Measurements from ENCODE around the gene ASCL4. TPM values are rescaled to one million over a fixed set of nuclear protein-coding genes. Genes with fewer than 3 reads are reported as not detected.

Gene ASCL4
- total RNA-seq, 1 donor from 2014 or later: not detected

- H3K36me3 ChIP-seq (ENCODE audit: control insufficient read depth, insufficient read depth, low read length): no peaks in the 10 kb centered on the region
- no peak for TF ChIP-seq CTCF (IDR thresholded peaks at IDR 0.05; ENCODE audit: insufficient read depth, low read length, severe bottlenecking)
- H3K27me3 ChIP-seq (ENCODE audit: control insufficient read depth, insufficient read depth, low read length): no peaks in the 10 kb centered on the region
- FAIRE-seq: no peak
- H3K4me3 ChIP-seq (ENCODE audit: low read depth, low read length): no peak overlapping the region
- no peak for DNase-seq (ENCODE audit: low read depth)
Measured at GRCh38 chr12:107788690-107789458, 14.4 kb downstream of the ASCL4 start.

- Histone ChIP-seq H3K4me3 (ENCODE audit: low read depth, low read length) (no peak overlapping the region), H3K36me3 (ENCODE audit: control insufficient read depth, insufficient read depth, low read length) (no peaks in the 10 kb centered on the region), H3K27me3 (ENCODE audit: control insufficient read depth, insufficient read depth, low read length) (no peaks in the 10 kb centered on the region)
- DNase-seq (ENCODE audit: low read depth) (no peak), FAIRE-seq (no peak)
- no peak for TF ChIP-seq CTCF (IDR thresholded peaks at IDR 0.05; ENCODE audit: insufficient read depth, low read length, severe bottlenecking)
Measured at GRCh38 chr12:107791465-107792089, 17.1 kb downstream of the ASCL4 start.

GRCh38 chr12:107794451-107794850 is 19.9 kb downstream of the ASCL4 start:
- H3K36me3 ChIP-seq (ENCODE audit: control insufficient read depth, insufficient read depth, low read length): no peaks in the 10 kb centered on the region

GRCh38 chr12:107798580-107798979 is 24.1 kb downstream of the ASCL4 start:
- H3K36me3 ChIP-seq (ENCODE audit: control insufficient read depth, insufficient read depth, low read length): no peaks in the 10 kb centered on the region
- FAIRE-seq: no peak
- no peak for DNase-seq (ENCODE audit: low read depth)
- no peak for TF ChIP-seq CTCF (IDR thresholded peaks at IDR 0.05; ENCODE audit: insufficient read depth, low read length, severe bottlenecking)
- no peaks in the 10 kb centered on the region for H3K27me3 ChIP-seq (ENCODE audit: control insufficient read depth, insufficient read depth, low read length)
- H3K4me3 ChIP-seq (ENCODE audit: low read depth, low read length): no peak overlapping the region

More at GRCh38 chr12:107794451-107794850, 19.9 kb downstream of the ASCL4 start:
- Histone ChIP-seq H3K27me3 (ENCODE audit: control insufficient read depth, insufficient read depth, low read length) (no peaks in the 10 kb centered on the region), H3K4me3 (ENCODE audit: low read depth, low read length) (no peak overlapping the region)
- DNase-seq (ENCODE audit: low read depth): peak; percentile 6
- FAIRE-seq: no peak
- TF ChIP-seq CTCF (IDR thresholded peaks at IDR 0.05; ENCODE audit: insufficient read depth, low read length, severe bottlenecking): no peak

GRCh38 chr12:107801150-107801549 is 26.6 kb downstream of the ASCL4 start:
- no peak for TF ChIP-seq CTCF (IDR thresholded peaks at IDR 0.05; ENCODE audit: insufficient read depth, low read length, severe bottlenecking)
- DNase-seq (ENCODE audit: low read depth) (no peak), FAIRE-seq (no peak)
- no peaks in the 10 kb centered on the region for H3K27me3 ChIP-seq (ENCODE audit: control insufficient read depth, insufficient read depth, low read length)
- H3K4me3 ChIP-seq (ENCODE audit: low read depth, low read length): no peak overlapping the region
- no peaks in the 10 kb centered on the region for H3K36me3 ChIP-seq (ENCODE audit: control insufficient read depth, insufficient read depth, low read length)

All from bronchial epithelial cell (primary cell).